Measurements from ENCODE around the gene EXOC6. TPM values are rescaled to one million over a fixed set of nuclear protein-coding genes. Genes with fewer than 3 reads are reported as not detected.

The EXOC6 gene
- total and polyA plus RNA-seq, 2 of the 13 experiments (the other 11 are each of a cell fraction or from before 2014, with no cell fraction given): 22.2 to 29.2 TPM

GRCh38 chr10:92846344-92846743 is 2.0 kb upstream of the EXOC6 start:
- in situ Hi-C loops (cut with HindIII; ENCODE audit: extremely low pct_ligation_motif_present, low pct_unique_long_range_greater_than_20kb): no loop called here
- no peak for TF ChIP-seq POGK (CRISPR knock-in tag; conservative IDR thresholded peaks at IDR 0.05)
- TF ChIP-seq HMGXB3 (CRISPR knock-in tag; IDR thresholded peaks at IDR 0.05; ENCODE audit: borderline replicate concordance): no peak
- TF ChIP-seq ZBTB14 (CRISPR knock-in tag; IDR thresholded peaks at IDR 0.05): peak; percentile 0; the same call in 1 of the 2 replicates
- TF ChIP-seq ELF4 (CRISPR knock-in tag; IDR thresholded peaks at IDR 0.05; ENCODE audit: borderline replicate concordance): no peak
- Histone ChIP-seq H3K27ac (ENCODE audit: extremely low read length, insufficient read depth, low read length) (no peak overlapping the region), H3K9ac (ENCODE audit: insufficient read depth, low read depth, low read length) (no peak overlapping the region), H3K4me1 (ENCODE audit: insufficient read depth, low read length) (peaks cover 46% of the 10 kb centered on the region), H4K20me1 (ENCODE audit: insufficient read depth, low read length) (no peaks in the 10 kb centered on the region; the same call in 1 of the 2 replicates), H3K9me3 (ENCODE audit: low read length) (no peaks in the 10 kb centered on the region), H3K36me3 (replicated peaks in 1 of 2; ENCODE audit: control insufficient read depth in 1 of 2, insufficient read depth in 2 of 2, low read length in 2 of 2) (no peaks in the 10 kb centered on the region), H2AFZ (ENCODE audit: low read length) (no peak overlapping the region), H3K27me3 (ENCODE audit: control insufficient read depth in 1 of 2, insufficient read depth in 2 of 2, low read length in 2 of 2) (no peaks in the 10 kb centered on the region; a peak in 1 of 5 replicates), H3K79me2 (ENCODE audit: insufficient read depth, low read length) (peaks cover 16% of the 10 kb centered on the region), H3K4me3 (replicated peaks in 1 of 3; ENCODE audit: insufficient read depth in 1 of 3, low read depth in 2 of 3, low read length in 3 of 3) (no peak overlapping the region), H3K4me2 (ENCODE audit: low read depth, low read length) (no peak overlapping the region)
- DNase-seq (ENCODE audit: low spot score) (no peak), FAIRE-seq (no peak), ATAC-seq (no peak)
- ChIA-PET POLR2A (no interaction called here), CTCF (ENCODE audit: low intra/inter-chr PET ratio, low total read pairs) (no interaction called here)
- BruUV-seq (replicated peaks): no TSS peak
- 77% methylated on average over 3 of the region's 3 CpGs for WGBS (ENCODE audit: low lambda C conversion rate)
- intact Hi-C loops (cut with micrococcal nuclease; ENCODE audit: unreplicated experiment): loop anchor here (5.0 kb wide), 1 partner anchor 254 kb away; the partner anchor contains the start of gene KIF11
